CD4-positive, alpha-beta T cell treated with Interleukin-17A for 1 hour (primary cell): ENCODE measurements around the gene SIGLEC6.
"Not testable (repeated sequence)": the region's sequence is repeated elsewhere in the genome, so short reads cannot be mapped to it uniquely, and the experiment has no call there.

ENCODE experiments used
- DNase-seq: peaks from one replicate; pipeline ENCODE4 v3.0.0-alpha.2; 2020

Gene SIGLEC6

DNA sequence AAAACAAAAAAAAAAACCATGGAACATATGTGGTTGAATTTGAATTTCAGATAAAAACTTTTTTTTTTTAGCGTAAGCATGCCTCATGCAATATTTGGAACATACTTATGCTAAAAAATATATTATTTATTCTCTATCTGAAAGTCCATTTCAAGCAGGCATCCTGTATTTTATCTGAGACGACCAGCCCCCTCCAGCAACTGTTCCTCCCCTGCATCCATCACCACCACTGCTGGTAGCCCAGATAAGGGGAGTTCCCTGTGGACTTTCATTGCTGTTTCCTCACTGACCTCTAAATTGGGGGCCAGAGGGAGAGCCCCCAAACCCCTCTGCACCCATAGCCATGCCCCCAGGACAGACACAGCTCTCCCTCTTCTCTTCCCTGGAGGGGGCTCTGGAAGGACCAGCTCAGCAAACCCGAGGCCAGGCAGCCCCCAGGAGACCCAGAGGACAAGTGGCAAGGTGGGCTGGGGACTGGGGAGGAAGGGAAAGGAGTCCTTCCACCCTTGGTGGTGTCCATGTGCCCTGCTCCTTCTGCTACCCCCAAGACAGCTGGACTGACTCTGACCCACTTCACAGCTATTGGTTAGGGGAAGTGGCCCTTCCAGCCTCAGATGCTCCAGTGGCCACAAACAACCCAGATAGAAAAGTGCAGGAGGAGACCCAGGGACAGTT is 23.3 kb downstream of the SIGLEC6 start:
- DNase-seq, result no peak

DNA sequence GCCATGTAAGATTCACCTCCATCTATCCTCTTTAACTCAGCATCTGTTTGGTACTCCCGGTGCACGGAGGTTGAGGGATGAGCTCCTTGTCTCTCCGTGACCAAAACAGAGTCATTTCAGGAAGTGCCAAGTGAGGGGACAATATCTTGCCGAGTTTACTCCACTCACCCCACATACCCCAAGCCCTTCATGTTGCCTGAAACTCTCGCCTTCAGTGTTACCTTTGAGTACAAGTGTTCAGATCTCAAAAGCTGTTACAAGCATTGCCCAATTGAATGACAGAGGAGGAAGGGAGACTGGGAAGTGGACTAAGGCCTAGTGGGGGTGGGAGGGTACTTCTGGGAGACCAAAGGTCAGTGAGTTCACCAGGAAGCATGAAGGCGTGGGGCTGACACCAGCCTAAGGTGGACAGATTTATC is 23.8 kb downstream of the SIGLEC6 start:
- no peak for DNase-seq

DNA sequence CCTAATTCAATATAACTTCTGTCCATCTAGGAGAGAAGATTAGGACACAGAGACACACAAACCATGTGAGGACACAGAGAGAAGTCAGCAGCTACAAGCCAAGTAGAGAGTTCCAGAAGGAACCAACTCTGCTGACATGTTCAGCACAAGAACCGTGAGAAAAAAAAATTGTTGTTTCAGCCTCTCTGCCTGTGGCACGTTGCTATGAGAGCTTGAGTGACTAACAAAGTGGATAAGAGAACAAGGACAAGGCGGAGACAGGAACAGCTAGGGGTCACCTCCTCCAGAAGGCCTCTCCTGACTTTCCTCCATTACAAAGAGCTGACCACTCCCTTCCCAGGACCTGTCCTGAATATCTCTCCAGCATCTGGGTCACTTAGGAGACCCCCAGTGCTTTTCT is 24.3 kb downstream of the SIGLEC6 start:
- no peak for DNase-seq

DNA sequence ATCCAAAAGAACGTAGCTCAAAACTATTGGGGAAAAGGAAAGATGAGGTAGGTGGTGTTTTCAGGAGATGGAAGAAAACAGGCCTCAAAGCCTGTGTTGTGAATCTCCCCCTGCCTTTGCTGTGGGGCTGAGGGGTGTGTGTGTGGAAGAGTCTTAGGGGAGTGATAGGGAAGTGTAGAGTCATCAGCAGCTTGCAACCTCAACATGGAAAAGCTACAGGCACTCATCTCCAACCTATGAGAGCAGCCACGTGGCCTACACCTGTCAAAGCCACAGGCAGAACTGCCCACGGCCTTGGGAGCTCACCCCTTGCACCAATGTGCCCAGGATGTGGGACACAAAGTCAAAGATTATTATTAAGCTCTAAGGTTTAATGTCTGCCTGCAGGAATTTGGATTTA is 25.6 kb downstream of the SIGLEC6 start:
- no peak for DNase-seq

DNA sequence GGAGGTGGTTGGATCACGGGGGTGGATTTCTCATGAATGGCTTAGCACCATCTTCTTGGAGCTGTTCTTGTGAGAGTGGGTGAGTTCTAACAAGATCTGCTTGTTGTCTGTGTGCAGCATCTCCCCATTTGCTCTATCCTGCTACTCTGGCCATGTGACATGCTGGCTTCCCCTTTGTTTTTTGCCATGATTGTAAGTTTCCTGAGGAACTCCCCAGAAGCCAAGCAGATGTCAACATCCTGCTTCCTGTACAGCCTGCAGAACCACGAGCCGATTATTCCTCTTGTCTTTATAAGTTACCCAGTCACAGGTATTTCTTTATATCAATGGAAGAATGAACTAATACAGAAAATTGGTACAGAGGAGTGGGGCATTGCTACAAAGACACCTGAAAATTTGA is 27.6 kb downstream of the SIGLEC6 start:
- DNase-seq, result no peak

DNA sequence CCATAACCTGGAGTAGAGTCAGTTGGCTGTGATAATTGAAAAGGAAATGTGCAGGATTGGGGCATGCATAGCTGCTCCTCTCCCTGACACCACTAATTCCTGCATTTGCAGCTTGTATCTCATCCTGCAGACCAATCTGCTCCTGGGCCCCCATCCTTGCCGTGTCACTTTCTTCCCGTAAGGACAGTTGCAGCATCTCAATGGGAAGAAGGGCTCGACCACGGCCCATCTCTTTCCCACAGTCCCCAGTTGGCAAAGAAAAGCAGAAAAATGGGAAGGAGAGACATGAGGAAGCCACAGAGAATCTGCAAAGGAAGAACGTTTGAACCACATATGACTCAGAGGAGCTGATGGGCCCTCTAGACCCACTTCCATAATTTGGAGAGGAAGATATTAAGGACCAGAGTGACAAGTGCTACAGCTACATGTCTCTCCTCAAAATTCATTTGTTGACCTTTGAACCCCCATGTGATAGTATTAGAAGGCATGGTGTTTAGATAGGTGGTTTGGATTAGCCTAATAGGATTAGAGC is 28.1 kb downstream of the SIGLEC6 start:
- DNase-seq, result no peak

DNA sequence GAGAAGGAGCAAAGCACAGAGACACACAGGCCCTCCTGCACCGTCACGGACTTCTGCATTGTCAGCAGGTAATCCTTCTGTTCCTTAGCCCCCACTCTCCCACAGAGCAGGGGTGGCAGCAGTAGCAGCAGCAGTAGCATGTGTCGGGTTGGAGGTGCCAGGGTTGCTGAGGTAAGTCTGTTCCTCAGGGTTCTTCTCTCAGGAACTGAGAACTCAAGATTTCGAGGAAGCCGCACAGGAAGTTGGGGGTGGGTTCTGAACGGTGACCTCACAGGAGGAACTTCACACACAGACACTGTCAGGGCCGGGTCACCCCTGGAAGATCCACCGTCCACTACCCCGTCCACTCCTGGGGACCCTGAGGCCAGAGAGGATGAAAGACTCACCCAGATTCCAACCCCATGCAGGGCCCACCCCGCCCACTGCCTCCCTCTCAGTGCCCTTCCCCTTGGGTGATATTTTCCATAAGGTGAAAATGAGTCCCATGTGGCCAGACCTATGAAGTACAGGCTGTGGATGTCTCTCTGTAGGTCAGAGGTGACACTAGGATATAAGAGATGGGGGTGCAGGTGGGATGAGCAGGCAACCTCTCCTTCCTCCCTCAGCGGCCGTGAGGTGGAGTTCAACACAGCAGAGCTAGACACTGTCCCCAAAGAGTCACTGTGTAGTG is 29.7 kb downstream of the SIGLEC6 start, which contains the start of gene SIGLEC12:
Gene SIGLEC12 (minus strand): TSS at position 207 of the 670 bp plus-strand sequence. CDS start 67 bp downstream, at position 140.
- no peak for DNase-seq

DNA sequence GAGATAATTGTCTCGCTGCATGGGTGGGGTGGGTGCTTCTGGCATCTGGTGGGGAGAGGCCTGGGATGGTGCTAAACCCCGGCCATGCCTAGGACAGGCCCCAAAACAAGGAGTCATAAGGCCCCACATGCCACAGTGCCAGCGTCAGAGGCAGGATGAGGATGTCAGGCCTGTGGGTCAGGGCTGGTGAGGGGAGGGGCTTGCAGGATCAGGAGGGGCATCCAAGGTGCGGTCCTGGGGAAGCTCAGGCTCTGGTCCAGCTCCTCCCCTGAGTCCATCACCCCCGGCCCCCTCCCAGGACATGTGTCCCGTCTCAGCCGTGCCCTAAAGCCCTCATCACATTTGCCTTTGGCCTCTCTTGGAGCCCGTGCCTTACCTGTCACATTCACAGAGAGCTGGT is 30.5 kb downstream of the SIGLEC6 start:
- not testable (repeated sequence) for DNase-seq

DNA sequence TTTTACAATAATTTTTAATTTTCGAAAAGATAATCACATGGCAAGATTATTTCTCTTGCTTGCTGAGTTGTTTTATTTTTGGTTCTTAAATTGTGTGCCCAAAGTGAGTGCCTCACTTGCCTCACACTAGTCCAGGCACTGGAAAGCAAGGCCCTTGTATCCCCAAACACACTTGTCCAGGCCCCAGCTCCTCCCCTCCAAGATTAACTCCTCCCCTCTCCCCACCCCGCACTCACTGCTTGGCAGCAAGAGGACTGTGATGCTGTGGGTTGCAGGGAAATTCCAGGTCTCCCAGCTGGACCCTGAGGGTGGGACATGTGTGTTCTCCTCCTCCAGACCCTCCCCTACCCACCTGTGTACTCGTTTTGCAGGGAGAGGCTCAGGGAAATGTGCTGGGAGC is 33.8 kb downstream of the SIGLEC6 start:
- DNase-seq, result no peak

DNA sequence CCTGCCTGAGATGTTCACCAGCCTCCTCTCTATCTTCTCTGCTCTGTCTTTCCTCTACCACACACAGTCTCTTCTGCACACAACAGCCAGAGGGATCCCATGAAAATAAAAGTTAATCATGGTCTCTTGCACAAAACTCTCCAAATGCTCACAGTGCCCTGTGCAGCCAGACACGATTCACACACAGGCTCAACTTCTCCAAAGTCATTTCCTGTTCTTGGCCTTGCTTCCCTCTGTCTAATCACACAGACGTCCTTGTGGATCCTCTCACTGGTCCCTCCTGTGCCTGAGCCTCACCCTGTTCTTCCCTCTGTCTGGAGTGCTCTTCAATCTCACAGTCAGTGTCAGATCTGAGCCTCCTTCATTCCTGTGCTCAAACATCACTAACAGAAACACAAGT is 37.7 kb downstream of the SIGLEC6 start:
- DNase-seq, result no peak

DNA sequence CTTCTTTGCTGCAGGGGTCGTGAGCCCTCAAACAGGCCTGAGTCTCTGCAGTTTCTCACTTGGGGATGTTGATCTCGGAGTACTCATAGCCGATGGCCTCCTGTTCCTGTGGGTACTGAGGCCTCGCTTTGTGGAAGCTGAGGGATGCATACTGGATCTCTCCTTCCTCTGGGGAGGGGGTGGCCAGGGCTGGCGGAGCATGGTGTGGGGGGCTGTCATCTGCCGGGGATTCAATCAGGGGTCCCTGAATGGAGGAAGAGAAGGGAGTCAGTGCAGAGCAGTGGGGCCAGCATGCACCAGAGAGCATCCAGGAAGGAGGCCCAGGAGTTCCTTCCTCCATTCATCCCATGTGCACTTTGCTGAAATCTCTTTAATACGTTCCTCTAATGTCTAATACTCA is 39.9 kb downstream of the SIGLEC6 start:
- no peak for DNase-seq

DNA sequence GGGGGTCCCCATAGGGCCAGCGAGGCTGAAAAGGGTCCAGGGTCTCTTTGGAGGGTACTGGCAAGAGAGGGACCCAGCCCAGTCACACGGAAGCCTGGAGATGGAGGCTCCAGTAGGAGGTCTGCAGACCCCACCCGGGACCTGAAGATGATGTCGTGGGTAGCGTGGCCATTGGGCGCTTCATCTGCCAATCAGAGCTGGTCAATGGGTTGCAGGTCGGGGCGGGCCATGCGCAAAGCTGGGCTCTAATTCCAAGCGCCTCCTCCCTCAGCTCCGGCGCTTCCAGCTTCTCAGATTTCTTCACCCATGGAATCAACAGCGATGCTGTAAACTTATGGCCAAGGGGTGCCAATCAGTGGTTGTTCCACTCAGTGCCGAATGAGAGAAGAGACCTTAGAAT is 40.8 kb downstream of the SIGLEC6 start:
- DNase-seq, result no peak

DNA sequence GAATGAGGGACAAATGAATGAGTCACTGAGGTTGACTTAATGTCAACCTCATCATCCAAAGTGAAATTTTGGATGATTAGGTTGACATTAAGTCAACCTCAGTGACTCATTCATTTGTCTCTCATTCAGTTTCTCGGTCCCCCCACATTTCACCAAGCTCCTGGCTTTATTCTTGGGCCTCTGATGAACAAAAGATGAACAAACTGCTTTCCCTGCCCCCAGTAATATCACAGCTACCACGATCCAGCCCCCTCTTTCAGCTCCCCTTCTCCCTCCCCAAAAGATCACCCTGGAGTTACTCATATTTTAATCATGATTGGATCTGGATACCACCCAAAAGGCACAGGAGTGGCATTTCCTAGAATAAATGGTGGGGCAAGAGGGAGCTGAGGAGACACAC is 42.4 kb downstream of the SIGLEC6 start:
- DNase-seq, result no peak

DNA sequence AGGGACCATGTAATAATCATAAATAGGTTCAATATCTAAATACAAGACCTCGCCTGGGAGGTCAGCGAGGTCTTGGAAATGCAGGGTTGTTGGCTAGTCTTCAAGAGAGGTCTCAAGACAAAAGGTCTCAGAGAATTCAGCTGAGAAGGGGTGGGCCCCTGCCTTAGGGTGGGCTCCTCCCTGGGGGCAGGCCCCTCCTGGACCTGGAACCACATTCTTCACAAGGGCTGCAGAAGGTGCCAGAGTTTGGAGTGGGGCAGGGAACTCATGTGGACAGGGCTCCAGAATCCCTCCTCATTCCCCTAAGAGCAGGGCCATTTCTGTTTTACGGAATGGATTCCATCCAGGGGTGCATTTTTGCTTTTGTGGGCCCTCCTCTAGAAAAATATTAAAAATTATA is 43.0 kb downstream of the SIGLEC6 start:
- no peak for DNase-seq

DNA sequence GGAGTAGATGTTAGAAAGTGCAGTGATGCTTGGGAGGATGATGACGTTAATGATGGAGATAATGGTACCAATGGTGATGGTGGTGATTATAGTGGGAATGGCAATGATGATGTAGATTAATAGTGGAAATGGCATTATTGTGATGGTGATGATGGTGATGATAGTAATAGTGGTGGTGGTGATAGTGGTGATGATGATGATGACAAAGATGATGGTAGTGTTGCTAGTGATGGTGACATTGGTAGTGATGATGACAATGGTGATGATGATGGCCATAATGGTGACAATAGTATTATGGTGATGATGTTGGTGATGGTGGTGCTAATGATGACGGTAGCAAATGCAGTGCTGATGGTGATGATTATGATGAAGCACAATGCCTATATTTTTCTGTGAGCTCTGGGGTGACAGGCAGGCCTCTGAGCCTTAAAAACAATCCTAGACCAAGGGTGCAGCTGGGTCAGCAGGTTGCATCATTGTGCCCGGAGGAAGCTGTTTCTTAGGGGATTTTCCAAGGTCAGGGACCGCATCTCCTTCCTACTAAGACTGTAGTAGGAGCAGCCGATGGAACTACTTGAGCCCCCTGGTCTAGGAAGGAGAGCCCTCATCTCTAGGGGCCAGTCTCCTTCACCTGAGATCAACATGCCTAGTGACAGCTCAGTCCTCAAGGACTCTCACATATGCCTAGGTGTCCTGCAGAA is 45.4 kb downstream of the SIGLEC6 start:
- no peak for DNase-seq

DNA sequence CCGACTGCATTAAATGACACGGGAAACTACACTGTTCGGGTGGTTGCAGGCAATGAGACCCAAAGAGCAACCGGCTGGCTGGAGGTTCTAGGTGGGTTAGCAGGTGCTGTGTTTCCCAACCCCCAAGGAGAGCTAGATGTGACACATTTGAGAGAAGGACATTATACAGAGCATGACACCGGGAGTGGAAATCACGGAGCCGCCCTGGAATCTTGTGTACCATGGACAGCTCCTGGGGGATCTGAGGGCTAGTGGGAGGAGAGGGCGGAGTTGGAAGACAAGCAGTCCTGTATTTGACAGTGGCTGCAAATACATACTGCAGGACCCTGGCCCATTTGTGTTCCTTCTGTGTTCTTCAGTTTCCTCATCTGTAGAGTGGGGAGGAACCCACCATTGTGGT is 50.9 kb downstream of the SIGLEC6 start:
- no peak for DNase-seq

DNA sequence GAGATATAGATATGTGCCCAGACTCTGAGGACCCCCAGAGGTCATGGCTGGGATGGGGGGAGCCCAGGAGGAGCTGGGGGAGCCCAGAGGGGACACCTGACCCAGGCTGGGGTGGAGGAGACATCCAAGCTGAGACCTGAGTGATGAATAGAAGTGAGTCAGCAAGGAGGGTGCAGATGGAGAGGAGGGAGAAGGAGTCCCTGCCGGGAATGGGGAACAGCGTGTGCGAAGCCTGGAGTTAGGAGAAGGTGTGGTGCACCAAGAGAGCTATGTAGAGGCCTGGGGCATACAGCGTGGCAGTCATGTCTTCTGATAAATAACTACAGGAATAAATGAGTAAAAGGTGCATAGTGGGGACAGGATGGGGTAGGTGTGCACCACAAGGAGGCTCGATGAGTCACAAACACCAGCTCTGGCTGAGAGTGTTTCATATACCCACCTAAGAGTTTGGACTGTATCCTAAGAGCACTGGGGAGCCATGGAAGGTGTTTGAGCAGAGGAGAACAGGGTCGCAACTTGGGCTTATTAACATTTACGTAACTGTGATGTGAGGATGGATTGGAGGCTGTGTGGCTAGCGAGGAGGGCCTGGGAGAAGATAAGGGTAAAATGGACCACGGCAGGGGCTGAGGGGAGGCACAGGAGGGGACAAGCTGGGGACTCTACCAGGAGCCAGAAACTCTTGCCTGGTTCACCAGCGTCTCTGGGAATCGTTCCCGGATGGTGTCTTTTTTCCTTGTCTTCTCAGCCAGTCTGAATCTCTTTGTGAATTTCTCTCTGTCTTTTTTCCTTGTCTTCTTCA is 51.7 kb downstream of the SIGLEC6 start:
- no peak for DNase-seq

DNA sequence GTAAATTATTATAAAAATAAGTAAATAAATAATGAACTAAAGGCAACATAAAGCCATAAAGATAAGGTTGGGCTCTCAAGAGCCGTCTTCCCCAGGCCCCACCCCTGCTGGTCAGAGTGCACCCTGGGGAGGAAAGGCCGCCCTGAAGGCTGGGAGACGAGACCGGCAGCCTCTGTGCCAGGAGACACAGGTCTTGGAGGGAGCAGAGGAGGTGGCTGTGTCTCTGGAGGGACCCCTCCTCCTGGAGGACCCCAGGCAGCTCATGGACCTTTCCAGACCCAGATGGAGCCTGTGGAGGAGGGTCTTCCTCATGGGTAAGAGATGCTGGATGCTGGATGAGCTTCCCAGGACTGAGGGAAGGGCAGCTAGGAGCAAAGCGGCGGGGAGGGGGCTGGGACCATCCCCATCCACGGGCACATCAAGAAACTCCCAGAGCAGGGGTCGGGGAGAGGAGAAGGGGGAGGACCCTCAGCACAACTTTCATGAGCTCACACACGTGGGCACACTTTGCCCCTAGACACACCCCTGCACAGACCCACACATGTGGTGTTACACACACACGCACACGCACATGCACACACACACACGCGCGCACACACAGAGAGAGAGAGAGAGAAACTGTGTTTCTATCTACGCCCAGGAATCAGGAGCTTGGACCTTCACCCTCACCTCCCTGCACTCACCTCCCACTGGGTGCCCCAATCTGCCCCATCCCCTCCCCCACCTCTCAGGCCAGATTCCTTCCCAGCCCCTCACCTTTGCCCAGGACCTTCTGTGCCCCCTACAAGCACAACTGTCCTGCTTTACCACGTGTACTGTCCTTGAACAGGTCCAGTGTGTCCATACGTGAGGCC is 52.9 kb downstream of the SIGLEC6 start, which contains the start of gene CEACAM18:
Gene CEACAM18 (plus strand): TSS at position 159 of the 854 bp plus-strand sequence.
- DNase-seq, result no peak

DNA sequence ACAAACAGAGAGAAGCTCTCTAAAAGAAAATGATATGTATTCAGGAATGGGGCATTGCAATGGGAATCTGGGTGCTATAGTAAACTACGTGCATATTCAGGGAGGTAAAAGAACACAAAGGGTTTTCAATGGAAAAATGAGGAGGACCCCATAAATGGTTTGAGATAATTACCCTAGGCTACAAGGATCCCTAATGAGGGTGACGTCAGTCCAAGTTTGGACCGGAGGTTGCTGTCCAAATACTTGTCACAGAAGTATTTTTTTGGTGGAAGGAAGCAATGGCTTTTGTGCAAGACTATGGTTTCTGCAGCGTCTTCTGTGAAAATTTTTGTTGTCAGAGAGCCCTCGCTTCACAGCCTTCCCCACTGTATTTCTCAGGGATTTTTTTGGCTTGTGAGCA is 54.1 kb downstream of the SIGLEC6 start:
- DNase-seq, result no peak

DNA sequence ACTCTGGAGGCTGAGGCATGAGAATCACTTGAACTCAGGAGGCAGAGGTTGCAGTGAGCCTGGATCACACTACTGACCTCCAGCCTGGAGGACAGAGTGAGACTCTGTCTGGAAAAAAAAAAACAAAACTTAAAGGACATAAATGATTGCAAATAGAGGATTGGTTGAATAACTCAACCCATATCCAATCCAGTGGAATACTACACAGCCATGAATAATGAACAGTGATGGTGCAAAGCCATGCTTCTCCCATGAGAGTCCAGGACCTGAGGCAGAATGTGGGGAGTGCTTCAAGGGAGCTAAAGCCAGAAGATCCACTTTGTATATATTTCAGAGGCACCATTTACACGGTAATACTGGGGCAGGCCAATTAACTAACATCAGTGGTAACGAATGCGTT is 55.3 kb downstream of the SIGLEC6 start:
- DNase-seq, result no peak

DNA sequence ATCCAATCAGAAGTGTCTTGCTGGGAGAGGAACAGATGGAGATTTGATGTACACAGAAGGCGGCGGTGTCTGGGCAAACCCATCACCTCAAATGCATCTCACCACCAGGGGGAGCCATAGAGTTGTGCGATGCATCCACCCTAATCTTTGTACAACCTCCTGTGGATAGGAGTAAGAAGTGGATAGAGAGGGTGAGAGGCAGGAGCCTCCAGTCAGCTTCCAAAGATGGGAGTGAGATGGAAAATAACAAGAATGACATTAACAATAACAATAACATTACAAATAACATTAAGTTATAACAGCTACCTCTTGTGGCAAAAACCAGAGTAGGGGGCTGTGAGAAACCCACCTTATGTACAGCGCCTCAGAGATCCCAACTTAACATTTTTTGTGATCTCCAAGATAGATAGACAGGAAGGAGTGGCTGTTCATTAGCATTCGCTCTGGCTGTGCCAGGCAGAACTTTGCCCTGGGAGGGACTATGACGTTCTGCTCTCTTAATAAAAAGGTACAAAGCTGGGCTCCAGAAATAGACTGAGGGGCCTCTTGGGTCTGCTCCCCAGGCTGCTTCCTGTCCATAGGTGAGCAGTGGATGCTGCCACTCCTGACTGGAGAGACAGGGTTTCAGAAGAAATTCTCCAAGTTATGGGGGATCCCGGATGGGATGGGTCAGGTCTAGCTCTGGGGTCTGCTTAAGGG is 58.3 kb downstream of the SIGLEC6 start:
- peak; percentile 75 for DNase-seq
